GM12865 (cell line): Measurements from ENCODE around the gene MAB21L4.
A peak's percentile ranks its signal among the peaks of the same experiment; 100 is the strongest.

Experiments used
- DNase-seq: peaks from one replicate; pipeline ENCODE4 v3.0.0; 2010; ENCODE audit warnings: low read depth
- H3K4me3 ChIP-seq: 2 replicates; pipeline ENCODE4 v1.5.1; 2011; ENCODE audit warnings: mild to moderate bottlenecking, low read depth, low read length, control low read depth
- TF ChIP-seq, protein P1 (sequence below): IDR thresholded peaks from 2 replicates; pipeline ENCODE4 v1.5.1; 2011; ENCODE audit warnings: low read length, control low read depth, low read depth, inconsistent platforms; ENCODE audit not compliant: insufficient read depth; ENCODE audit errors: missing control alignments

MAB21L4 gene

GRCh38 chr2:240857039-240858008 is 38.6 kb downstream of the MAB21L4 start:
- DNase-seq = no peak
- TF ChIP-seq, protein P1, sequence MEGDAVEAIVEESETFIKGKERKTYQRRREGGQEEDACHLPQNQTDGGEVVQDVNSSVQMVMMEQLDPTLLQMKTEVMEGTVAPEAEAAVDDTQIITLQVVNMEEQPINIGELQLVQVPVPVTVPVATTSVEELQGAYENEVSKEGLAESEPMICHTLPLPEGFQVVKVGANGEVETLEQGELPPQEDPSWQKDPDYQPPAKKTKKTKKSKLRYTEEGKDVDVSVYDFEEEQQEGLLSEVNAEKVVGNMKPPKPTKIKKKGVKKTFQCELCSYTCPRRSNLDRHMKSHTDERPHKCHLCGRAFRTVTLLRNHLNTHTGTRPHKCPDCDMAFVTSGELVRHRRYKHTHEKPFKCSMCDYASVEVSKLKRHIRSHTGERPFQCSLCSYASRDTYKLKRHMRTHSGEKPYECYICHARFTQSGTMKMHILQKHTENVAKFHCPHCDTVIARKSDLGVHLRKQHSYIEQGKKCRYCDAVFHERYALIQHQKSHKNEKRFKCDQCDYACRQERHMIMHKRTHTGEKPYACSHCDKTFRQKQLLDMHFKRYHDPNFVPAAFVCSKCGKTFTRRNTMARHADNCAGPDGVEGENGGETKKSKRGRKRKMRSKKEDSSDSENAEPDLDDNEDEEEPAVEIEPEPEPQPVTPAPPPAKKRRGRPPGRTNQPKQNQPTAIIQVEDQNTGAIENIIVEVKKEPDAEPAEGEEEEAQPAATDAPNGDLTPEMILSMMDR = no peak
- H3K4me3 ChIP-seq = no peak overlapping the region

DNA sequence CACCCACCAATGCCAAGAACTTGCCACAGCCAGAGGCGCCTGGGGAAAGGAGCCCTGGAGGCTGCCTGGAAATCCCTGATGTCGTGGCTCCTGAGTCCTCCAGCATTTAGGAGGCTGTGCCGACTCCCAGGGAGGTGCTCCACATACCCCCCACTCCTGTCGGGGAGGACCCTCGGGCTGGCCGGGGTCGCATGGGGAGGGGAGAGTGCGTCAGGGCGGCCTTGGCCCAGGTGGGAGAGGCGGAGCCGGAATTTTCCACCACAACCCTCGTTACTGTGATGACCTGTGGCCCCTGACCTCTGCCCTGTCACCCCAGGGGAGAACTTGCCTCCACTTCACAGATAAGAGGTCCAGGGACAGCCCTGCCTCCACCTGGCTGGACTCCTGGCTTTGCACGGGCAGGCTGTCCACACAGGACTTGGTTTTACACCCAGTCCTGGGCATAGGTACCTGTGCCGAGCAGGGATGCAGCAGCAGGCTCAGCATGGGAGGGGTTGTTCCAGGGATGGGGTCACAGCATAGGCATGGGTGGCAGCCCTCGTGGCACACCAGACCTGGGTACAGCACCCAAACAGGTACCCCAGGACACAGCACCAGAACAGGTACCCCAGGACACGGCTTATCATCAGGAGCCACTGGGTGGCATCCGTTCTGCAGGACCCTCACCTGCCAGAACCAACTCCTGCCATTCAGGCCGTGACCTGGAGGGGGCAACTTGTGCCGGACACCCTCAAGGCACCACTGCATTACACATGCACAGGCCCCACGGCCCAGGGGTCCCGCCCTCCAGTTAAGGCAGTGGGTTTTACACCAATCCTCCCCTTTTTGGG is 39.6 kb downstream of the MAB21L4 start:
- TF ChIP-seq, protein P1 = peak; percentile 27
- peak; percentile 41 for DNase-seq

GRCh38 chr2:240855670-240856069 is 40.3 kb downstream of the MAB21L4 start:
- no peak for DNase-seq
- H3K4me3 ChIP-seq = no peak overlapping the region
- TF ChIP-seq, protein P1 = no peak

More for the DNA sequence above, 39.6 kb downstream of the MAB21L4 start:
- no peak overlapping the region for H3K4me3 ChIP-seq

DNA sequence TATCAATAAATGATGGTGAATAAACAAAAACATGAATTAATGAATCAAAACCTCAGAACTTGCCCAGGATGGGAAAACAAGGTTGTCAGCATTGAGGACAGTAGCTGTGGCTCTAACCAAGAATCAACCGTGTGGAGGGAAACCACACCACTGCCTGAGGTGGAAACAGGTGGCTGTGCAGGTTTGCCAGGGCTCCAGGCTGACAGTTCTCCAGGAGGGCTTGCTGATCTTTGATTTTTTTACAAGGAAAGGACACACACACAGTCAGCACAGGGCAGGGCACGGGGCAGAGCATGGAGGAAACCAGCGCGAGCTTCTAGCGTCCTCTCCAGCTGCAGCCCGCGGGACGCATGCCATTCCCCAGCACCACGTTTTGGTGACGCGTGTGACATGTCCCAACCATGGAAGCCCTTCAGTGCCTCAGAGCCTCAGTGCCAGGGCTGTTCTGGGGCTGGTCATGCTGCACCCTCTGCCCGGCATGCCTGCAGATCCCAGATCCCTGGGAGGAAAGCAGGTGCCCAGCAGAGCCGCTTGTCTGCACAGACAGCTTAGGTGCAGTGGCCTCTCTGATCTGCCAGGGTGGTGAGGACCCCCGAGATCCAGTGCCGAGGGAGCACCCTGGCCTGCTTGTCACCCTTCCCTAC is 43.2 kb downstream of the MAB21L4 start:
- no peak for DNase-seq
- TF ChIP-seq, protein P1 = no peak
- no peak overlapping the region for H3K4me3 ChIP-seq

- peak; percentile 82 for DNase-seq
- TF ChIP-seq, protein P1 = peak; percentile 92
- H3K4me3 ChIP-seq = no peak overlapping the region
These were observed 44.6 kb downstream of the MAB21L4 start for GRCh38 chr2:240851078-240851991.

- TF ChIP-seq, protein P1 = no peak
- H3K4me3 ChIP-seq = no peak overlapping the region
- no peak for DNase-seq
These were observed 45.2 kb downstream of the MAB21L4 start for GRCh38 chr2:240850756-240851077.
